GM12891 (cell line): ENCODE measurements around the gene COASY.

Experiments
- POU2F2 ChIP-seq: IDR thresholded peaks from 2 replicates; pipeline ENCODE4 v1.6.1; 2011; ENCODE audit warnings: low read depth, mild to moderate bottlenecking, control low read depth, low read length, moderate library complexity
- TAF1 ChIP-seq: IDR thresholded peaks from 2 replicates; pipeline ENCODE4 v1.6.1; 2011; ENCODE audit warnings: low read depth, low read length, control low read depth

DNA sequence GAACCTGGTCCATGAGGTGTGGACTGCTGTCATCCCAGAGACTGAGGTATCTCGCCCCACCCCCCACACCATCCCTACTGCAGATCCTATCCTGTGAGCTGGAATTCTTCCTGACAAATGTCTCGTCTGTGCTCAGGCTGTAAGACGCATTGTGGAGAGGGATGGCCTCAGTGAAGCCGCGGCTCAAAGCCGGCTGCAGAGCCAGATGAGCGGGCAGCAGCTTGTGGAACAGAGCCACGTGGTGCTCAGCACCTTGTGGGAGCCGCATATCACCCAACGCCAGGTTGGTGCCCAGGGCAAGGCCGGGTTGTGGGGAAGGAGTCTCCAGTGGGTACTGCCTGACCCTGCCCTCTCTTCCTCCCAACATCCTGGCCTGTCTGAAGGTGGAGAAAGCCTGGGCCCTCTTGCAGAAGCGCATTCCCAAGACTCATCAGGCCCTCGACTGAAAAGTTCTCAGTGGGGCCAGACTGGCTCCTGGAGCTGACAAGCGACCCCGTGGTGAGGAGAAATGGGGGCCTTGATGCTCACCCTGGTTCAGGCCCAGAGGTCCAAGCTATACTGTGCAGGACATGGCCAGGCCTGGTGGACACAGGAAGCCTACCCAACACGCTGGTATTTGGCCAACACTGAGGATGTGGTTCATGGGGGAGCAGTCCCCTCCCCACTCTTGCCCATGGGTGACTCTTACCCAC, 3.7 kb downstream of the COASY start:
- TF ChIP-seq TAF1: no peak
- no peak for TF ChIP-seq POU2F2
